HG03439 (cell line): Measurements from ENCODE around the gene LRRC38.
"Not testable (repeated sequence)": the region's sequence is repeated elsewhere in the genome, so short reads cannot be mapped to it uniquely, and the experiment has no call there.

Experiments used
- ATAC-seq: cut with Tn5 transposase; IDR thresholded peaks from one replicate; pipeline ENCODE4 v1.9.1; 2021; ENCODE audit warnings: mild to moderate bottlenecking, moderate library complexity; ENCODE audit not compliant: unreplicated experiment

LRRC38 gene, protein sequence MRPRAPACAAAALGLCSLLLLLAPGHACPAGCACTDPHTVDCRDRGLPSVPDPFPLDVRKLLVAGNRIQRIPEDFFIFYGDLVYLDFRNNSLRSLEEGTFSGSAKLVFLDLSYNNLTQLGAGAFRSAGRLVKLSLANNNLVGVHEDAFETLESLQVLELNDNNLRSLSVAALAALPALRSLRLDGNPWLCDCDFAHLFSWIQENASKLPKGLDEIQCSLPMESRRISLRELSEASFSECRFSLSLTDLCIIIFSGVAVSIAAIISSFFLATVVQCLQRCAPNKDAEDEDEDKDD

DNA sequence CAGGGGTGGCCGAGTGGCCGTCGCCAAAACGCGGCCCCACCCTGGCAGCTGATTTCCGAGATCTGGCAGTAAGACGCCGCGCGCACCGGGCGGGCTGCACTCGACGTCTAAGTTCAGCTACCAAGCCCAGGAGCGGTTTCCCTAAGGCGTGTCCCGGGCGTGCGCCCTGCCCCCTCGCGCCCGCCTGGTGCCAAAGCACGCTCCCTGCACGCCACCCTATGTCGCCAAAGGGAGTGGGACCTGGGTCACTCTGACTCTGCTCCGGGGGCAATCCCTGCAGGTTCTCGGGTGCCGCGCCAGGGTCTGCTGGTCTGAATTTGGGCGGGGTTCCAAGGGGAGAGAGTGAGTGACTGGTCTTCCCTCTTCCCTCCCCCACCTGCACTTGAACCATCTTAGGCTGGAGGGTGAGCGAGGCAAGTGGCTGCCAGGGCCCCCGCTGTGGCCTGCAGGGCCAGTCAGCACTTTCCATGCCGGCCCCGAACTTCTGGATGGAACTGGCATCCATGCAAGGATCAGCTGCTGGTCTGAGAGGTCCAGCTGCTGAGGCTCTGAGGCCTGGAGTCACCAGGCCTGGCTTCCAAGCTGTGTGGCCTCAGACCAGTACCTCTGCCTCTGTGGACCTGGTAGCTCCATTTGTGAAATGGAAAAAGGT is at the start of gene LRRC38:
LRRC38 (minus strand) TSS at position 109 of the 652 bp plus-strand sequence. CDS start 410 bp downstream, outside the sequence.
- ATAC-seq = no peak

DNA sequence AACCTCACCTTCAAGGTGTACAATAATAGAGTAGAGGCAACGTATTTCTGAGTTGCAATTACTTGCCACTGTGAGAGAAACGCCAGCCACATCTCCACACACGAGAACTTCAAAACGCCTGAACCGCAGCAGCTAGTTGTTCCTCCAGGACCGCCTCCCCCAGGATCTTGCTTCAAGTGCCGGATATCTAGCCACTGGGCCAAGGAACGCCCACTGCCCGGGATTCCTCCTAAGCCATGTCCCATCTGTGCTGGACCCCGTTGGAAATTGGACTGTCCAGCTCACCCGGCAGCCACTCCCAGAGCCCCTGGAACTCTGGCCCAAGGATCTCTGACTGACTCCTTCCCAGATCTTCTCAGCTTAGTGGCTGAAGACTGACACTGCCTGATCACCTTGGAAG is 49.2 kb upstream of the LRRC38 start:
- not testable (repeated sequence) for ATAC-seq

DNA sequence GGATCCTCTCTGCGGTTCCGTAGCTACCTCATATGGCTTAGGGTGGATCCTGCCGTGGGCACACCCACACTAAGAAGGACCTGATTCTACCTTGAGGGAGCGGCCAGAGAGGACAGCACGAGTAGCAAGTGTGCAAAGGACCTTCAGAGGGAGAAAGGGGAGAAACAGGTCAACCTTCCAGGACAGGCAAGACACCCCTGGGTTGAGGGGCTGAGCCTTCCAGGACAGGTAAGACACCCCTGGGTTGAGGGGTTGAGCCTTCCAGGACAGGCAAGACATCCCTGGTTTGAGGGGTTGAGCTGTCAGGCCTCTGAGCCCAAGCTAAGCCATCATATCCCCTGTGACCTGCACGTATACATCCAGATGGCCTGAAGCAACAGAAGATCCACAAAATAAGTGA is 46.7 kb upstream of the LRRC38 start:
- ATAC-seq = no peak

DNA sequence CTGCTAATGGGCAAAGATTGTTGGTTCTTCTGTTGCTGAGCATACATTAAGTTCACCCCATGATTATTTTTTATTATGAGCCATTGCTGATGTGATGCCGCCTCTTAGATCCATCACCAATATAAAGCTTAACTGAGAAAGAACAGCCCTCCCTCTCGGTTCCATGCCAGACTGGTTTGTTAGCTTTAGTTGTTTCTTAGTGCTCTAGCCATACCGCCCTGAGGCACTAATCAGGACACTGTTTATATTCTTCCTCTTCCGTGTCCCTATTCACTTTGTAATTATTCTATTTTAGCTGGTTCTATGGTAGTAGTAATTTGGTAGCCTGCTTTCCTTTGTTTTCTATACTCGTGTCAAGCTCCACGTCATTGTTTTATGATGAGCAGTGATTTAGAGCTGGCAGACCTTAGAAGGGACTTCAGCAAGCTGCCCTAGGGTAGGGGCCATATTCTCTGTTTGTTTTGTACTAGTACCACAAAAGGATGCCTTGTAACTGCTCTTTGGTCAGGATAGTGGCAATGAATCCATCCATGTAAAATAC is 42.5 kb upstream of the LRRC38 start:
- ATAC-seq = no peak

DNA sequence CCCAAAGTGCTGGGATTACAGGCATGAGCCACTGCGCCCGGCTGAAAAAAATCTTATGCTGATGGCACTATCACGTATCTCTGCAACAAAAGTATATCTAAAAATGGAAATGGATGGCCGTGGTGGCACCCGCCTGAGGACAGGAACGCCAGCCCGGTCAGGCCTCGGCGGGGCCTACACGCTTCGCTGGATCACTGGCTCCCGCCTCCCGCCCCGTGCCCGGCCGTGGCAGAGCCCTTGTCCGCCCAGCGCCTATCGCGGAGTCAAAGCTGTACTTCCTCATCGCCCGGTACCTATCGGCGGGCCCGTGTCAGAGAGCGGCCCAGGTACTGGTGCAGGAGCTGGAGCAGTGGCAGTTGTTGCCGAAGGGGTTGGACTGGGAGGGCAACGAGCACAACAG is 41.0 kb upstream of the LRRC38 start:
- no peak for ATAC-seq

DNA sequence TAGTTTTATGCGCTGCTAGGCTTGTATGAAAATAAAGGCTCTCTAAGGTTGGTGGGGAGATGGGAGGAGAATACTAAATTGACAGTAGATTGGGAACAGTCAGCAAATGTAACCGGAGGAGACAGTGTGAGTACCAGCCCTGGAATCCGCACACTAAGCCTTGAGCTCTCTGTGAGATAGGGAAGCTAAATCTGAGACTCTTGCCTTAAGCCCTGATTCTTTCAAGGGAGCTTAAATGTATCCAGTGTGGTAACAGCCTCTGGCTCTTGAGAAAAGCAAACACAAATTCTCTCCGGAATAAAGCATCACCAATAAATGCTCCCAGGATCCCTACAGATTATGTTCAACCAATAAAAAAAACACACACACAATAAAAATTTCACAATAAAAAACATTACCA is 36.9 kb upstream of the LRRC38 start:
- no peak for ATAC-seq

DNA sequence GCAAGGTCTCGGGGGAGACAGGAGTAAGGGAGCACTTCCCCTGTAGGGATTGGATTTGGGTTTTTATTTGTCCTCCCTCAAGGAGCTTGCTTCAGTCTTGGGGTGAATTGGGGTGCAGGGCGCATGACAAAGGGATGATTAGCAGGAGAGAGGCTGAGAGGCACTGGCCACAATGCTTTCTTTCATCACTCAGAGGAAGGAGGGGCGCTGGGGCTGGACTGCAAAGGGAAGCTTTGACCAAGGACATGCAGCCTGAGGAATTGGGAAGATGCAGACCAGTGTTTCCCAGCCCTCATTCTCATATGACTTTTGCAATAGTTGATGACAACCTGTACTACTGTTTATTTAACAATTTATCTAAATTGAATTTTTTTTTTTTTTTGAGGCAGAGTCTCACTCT is 35.7 kb upstream of the LRRC38 start:
- no peak for ATAC-seq

DNA sequence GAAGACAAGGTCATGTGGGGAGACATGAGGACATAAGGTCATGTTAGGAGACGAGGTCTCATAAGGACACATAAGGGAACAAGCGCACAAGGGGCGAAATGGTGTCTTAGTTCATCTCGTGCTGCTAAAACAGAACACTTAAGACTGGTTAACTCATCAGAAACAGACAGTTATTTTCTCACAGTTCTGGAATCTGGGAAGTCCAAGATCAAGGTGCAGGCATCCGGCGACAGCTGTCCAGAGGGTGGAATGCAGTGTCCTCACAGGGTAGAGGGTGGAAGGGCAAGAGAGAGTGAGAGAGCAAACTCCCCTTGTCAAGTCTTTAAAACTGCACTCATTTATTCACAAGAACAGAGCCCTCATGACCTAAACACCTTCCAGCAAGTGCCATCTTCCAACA is 35.2 kb upstream of the LRRC38 start:
- ATAC-seq = no peak

DNA sequence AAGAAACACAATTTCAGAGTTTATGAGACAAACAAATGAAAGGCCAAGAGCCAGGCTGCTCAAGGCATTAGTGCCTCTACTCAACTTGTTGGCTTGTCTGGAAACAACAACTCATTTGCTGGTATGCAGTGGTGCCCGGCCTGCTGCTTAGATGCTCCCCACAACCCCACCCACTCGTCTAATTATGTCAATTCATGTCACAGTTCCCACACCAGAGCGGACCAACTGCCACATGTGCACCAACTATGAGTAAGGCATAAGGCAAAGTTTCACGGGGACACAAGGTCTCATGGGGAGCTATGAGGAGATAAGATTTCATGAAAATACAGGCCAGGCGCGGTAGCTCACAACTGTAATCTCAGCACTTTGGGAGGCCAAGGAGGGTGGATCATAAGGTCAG is 34.5 kb upstream of the LRRC38 start:
- no peak for ATAC-seq

DNA sequence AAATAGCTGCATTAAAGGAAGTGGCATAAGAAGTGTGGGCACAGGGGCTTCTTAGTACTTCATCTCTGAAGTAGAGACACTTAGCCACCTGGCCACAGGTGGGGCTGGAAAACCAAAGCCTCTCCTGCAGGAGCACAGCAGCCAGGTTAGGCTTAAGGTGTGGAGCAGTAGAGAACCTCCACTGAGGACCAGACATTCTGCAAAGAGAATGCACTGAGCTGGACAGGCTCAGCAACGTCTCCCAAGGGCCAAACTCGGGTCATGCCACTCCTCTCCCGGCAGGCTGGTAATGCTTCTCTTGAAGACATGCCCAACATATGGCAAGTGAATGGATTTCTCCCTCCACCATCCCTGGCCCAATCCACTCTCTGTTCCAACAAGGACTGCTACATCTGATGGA is 33.0 kb upstream of the LRRC38 start:
- no peak for ATAC-seq

DNA sequence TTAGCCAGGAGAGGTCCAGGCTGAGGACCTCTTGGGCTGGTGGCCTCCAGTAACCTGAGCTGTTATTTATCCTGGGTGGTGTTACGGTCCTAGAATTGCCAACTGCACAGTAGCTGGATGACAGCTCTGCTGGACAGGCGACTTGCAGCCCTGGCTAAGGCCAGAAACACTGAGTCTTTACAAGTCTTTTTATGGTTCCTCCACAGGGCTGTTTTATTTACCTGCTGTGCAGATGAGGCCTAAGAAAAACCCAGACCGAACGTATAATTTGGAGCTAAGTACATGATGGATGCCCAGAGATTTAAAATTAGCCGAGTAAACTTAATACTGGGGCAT is 30.4 kb upstream of the LRRC38 start:
- no peak for ATAC-seq

DNA sequence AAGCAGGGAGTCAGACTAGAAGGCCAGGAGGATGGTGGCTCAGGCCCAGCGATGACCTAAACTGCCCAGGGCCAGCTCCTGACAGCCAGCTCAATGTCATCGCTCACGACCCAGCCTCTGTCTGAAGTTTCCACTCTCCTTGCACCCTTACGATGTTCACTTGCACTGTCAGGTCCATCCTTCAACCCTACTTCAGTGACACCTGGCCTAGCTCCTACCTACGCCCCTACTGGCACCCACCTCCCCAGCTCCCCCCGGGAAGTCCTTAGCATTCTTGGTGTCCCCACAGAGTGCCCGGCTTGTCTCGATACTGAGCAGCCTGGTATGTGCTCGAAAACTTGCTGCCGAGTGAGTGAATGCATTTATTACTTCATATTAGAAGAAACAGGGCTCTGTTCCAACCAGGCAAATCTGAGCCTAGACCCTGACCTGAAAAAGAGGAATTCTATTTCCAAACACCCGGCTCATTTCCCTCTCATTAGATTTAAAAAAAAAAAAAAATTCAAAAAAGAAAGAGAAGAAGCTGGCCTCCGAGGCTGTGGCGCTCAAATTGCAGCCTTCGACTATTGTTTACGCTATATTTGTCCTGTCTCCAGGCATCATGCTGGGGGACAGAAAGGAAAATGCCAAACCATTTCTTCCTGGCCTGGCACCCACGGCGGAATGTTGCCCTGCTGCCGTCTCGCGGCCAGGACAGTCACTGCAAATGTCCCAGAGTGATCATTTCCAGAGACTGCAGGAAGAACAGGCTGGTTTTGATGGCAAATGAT is 29.8 kb upstream of the LRRC38 start:
- ATAC-seq = no peak

DNA sequence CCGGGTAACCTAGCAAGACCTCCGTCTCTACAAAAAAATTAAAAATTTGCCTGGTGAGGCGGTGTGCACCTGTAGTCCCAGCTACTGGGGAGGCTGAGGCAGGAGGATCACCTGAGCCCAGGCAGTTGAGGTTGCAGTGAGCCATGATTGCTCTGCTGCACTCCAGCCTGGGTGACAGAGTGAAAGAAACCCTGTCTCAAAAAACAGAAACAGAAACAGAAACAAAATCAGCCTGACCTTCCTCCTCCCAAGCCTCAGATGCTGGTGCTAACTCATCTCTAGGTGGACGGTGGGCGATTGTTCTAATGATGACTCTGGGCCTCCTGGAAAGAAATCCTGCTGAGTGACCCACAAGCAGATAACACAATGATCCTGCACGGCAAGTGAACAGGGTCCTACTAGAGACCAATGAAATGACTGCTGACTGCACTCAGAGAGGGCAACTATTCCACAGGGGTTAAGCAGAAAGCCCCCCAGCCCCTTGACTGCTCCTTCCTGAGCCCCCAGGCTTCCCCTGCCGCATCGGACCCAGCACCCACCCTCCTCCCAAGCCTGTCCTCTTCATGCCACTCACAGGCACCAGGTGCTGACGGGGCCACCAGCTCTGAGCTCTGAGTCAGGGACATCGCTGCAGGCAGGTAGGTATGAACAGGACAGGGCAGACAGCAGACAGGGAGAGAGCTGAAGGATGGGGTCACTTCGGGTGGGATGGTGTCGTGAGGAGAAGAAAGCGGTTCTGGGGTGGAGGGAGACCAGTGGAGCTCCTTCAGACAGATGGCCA is 27.8 kb upstream of the LRRC38 start:
- no peak for ATAC-seq

DNA sequence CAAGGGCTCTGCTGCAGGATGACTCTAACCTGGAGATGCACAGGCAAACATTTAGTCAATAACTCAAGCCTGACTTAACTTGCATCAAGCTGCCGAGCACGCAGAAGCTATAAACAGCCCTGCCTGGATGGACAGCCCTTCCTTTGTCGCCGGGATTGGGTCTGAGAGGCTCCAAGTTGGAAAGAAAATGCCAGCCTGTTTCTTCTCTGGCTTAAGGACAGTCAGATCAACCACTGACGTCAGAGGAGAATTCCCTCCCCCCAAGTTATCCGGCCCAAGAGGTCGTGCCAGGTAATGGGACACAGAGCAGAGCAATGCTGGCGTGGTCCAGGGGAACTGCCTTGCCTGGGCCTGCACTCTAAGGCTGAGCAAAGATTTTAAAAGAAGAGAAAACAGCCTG is 27.1 kb upstream of the LRRC38 start:
- no peak for ATAC-seq

DNA sequence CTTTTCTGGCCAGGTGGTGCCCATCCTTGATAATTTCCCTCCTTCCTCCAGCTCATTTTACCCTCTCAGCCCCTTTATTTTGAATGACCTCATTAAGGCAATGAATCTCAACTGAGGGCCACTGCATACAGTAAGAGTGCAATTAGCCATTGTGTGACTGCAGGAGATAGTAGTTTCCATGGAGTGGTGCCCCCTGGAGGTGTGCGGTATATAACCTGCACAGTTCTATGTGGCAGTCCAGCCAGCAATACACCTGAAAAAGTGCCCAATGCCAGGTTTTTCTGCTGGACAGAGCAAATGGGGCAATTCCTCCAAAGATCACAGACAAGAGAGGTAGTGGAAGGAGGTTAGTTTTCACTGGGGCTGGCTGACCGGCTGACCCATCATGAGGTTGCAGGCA is 25.9 kb upstream of the LRRC38 start:
- ATAC-seq = no peak

DNA sequence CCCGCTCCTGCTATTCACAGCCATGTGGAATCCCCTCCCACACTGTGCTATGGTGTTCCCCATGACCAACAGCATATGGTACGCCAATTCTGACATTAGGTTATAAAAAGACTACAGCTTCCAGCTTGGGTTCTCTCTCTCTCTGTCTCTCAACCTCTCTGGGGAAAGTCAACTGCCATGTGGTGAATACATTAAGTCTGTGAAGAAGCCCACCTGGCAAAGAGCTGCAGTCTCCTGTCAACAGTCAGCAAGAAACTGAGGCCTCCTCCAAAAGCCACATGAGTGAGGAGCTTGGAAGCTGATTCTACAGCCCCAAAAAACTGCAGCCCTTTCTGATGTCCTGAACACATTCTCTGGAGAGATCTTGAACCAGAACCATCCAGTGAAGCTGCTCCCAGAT is 25.0 kb upstream of the LRRC38 start:
- ATAC-seq = no peak

DNA sequence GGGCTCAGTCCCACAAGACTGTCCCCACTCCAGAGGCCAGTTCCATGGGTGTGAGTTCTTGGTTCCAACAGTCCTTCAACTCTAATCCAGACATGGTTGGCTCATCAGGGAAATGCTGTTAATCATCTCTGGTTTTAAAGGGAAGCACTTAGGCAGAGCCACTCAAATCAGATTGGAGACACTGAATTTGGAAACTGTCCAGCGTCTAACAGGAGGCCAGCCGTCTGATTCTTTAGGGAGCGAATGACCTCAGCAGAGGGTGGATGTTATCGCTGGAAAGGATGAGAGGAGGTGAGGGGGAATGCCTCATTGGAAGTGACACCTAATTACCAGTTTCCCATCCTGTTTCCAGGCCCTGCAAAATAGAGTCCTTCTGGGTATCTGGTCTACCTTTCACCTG is 22.8 kb upstream of the LRRC38 start:
- ATAC-seq = no peak

DNA sequence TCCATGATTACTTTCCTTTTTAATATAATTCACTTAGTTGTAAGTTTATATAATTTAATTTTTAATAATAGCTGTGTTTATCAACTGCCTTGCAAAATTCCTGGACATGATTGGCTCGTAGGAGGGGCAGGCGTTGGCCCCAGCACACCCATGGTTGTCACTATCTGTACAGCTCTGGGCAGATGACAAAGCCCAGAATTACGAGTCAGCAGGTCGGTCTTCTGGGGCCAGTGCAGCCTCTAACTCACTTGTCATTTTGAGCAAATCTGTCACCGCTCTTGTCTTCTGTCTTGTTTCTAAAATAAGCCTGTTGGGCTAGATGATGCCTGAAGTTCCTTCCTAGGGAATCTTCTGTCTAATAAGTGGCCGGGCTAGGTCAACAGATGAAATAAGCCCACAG is 21.4 kb upstream of the LRRC38 start:
- ATAC-seq = no peak

DNA sequence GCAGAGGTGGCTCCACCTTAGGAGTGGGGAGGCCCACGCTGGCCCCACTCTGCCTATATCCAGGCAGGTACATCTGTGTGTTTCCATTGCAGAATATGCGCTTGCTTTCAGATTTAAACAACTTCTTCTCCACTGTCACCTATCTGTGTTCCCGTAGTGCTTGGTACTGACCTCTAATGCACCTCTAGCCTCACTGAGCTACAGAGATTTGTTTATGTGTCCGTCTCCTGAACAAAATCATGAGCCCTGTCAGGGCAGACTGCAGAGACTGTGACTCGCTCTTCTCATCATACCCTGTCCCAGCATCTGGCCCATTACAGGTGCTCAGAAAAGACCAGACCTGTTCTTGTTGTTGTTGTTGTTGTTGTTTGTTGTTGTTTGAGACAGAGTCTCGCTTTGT is 14.5 kb upstream of the LRRC38 start:
- ATAC-seq = no peak

DNA sequence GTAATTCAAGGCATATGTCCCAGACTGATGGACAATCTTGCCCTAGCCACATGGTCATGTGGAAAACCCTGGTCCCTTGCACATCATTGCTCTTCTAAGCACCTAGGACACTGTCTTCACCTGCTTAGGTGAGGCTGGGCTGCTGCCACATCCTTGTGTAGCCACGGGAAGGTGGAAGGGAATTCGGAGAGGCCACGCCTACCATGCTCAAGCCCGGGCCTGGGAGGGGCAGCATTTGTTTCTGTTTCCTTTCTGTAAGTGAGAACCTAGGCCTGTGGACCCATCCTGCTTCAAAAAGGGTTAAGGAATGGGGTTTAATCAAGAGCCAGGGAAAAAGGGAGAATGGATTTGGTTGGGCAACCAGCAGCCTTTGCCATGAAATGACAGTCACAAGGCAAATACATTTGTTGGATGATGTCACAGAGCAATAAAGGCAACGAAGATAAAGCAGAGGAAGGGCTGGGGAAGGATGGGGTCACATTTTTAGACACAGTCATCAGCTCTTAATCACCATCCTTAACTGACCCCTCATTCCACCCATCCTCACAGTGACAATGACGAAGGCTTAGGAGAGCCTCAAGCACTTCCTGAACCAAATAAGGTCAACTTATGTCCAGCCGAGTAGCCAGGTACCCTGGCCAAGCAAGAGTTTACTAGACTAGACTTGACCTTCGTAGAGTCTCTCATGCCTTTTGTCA is 10.1 kb upstream of the LRRC38 start:
- ATAC-seq = no peak

DNA sequence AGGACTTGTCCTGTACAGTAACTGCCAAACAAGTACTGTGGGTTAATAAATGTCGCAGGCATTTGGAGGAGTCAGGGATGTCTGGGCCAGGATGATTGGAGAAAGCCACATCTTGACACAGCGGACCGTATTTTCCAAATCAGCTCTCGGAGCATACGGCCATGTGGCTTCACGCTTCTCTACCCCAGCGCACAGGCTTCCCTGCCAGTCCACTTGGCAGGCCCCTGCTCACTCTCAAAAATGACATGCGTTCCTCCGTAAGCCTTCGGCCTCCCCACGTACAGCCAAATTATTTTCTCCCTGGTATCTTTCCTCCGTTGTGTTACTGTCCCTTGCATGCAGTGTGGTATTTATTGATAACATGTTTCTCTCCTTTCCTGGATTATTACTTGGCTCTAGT is 7.2 kb upstream of the LRRC38 start:
- no peak for ATAC-seq
